GM12878 (cell line): ENCODE data around the gene PROM1.

Source experiments
- EGR1 ChIP-seq, 2 experiments: IDR thresholded peaks; 1 replicate in 1 of 2; 2 replicates in 1 of 2; pipeline ENCODE4 v1.6.1; 2011 to 2012; ENCODE audit warnings: low read depth in 2 of 2, low read length in 2 of 2, borderline replicate concordance in 1 of 2, mild to moderate bottlenecking in 1 of 2, moderate library complexity in 1 of 2
- ESRRA ChIP-seq: IDR thresholded peaks from 2 replicates; pipeline ENCODE4 v1.6.1; 2012; ENCODE audit warnings: mild to moderate bottlenecking, low read length, improper control_type of control experiment
- EZH2 ChIP-seq: IDR thresholded peaks from 2 replicates; pipeline ENCODE4 v1.6.1; 2012; ENCODE audit warnings: low read depth, mild to moderate bottlenecking, control low read depth, inconsistent platforms, low read length, borderline replicate concordance; ENCODE audit not compliant: control insufficient read depth
- JUND ChIP-seq: IDR thresholded peaks from 2 replicates; pipeline ENCODE4 v1.6.1; 2012; ENCODE audit warnings: low read depth, mild to moderate bottlenecking, low read length, improper control_type of control experiment, moderate library complexity
- POLR2AphosphoS5 ChIP-seq: IDR thresholded peaks from 2 replicates; pipeline ENCODE4 v1.6.1; 2011; ENCODE audit warnings: mild to moderate bottlenecking, low read length, inconsistent platforms
- TF ChIP-seq, protein P1 (sequence below): IDR thresholded peaks from 2 replicates; pipeline ENCODE4 v1.6.1; 2012; ENCODE audit warnings: low read depth, low read length, improper control_type of control experiment
- TF ChIP-seq, protein P2 (sequence below), 3 experiments: IDR thresholded peaks in 2 of 3; conservative IDR thresholded peaks in 1 of 3; 2 replicates each; pipeline ENCODE4 v1.5.1; 2011; ENCODE audit warnings: low read depth in 3 of 3, low read length in 3 of 3, mild to moderate bottlenecking in 3 of 3, control low read depth in 2 of 3, moderate library complexity in 2 of 3, inconsistent platforms in 1 of 3, mixed read lengths in 1 of 3; ENCODE audit not compliant: control insufficient read depth in 2 of 3, insufficient read depth in 1 of 3; ENCODE audit errors: extremely low read depth in 1 of 3

DNA sequence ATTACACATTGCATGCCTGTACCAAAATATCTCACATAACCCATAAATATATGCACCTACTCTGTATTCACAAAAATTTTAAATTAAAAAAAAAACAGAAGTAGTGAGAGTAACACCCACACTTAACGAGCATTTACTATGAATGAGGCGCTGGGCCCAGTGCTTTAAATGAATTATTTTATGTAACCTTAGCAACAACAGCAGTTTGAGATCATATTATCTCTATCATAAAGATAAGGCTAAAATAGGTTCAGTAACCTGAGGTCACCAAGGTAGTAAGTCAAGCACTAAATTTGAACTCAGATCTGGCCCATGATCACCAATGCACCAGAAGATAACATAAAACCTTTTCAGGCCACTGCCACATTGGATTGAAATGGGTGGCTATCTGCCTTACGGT is 5.3 kb upstream of the PROM1 start:
- TF ChIP-seq JUND (no peak), POLR2AphosphoS5 (no peak), EGR1 (IDR thresholded peaks at IDR 0.05; ENCODE audit: borderline replicate concordance in 1 of 2, low read depth in 2 of 2, low read length in 2 of 2) (no peak), EZH2 (no peak), ESRRA (no peak)
- TF ChIP-seq, protein P1, sequence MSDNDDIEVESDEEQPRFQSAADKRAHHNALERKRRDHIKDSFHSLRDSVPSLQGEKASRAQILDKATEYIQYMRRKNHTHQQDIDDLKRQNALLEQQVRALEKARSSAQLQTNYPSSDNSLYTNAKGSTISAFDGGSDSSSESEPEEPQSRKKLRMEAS: no peak
- TF ChIP-seq, protein P2, sequence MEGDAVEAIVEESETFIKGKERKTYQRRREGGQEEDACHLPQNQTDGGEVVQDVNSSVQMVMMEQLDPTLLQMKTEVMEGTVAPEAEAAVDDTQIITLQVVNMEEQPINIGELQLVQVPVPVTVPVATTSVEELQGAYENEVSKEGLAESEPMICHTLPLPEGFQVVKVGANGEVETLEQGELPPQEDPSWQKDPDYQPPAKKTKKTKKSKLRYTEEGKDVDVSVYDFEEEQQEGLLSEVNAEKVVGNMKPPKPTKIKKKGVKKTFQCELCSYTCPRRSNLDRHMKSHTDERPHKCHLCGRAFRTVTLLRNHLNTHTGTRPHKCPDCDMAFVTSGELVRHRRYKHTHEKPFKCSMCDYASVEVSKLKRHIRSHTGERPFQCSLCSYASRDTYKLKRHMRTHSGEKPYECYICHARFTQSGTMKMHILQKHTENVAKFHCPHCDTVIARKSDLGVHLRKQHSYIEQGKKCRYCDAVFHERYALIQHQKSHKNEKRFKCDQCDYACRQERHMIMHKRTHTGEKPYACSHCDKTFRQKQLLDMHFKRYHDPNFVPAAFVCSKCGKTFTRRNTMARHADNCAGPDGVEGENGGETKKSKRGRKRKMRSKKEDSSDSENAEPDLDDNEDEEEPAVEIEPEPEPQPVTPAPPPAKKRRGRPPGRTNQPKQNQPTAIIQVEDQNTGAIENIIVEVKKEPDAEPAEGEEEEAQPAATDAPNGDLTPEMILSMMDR (IDR thresholded peaks at IDR 0.05 in 2 of 3, conservative IDR thresholded peaks at IDR 0.05 in 1 of 3; ENCODE audit: control insufficient read depth in 2 of 3, extremely low read depth in 1 of 3, insufficient read depth in 1 of 3, low read depth in 3 of 3, low read length in 3 of 3): no peak
